ENCODE measurements around the gene SYPL1.
"Not testable (repeated sequence)": the region's sequence is repeated elsewhere in the genome, so short reads cannot be mapped to it uniquely, and the experiment has no call there.

Gene SYPL1

GRCh38 chr7:106112118-106112971 lies at the start of gene SYPL1:
TSS of gene SYPL1 (minus strand) at chr7:106112312. CDS start at chr7:106112208, 104 bp downstream.
- peak; percentile 96 for DNase-seq

- no peak for DNase-seq
These were observed 42.9 kb upstream of the SYPL1 start for GRCh38 chr7:106155027-106155426.

- DNase-seq = peak; percentile 83
These were observed 41.9 kb upstream of the SYPL1 start for GRCh38 chr7:106153891-106154449.

GRCh38 chr7:106152313-106152665 lies 40.2 kb upstream of the SYPL1 start:
- no peak for DNase-seq

GRCh38 chr7:106151459-106152312 lies 39.6 kb upstream of the SYPL1 start:
- no peak for DNase-seq

- no peak for DNase-seq
These were observed 31.7 kb upstream of the SYPL1 start for GRCh38 chr7:106143711-106144337.

GRCh38 chr7:106142136-106142535 lies 30.0 kb upstream of the SYPL1 start:
- no peak for DNase-seq

- DNase-seq = no peak
These were observed 28.5 kb upstream of the SYPL1 start for GRCh38 chr7:106140406-106141173.

GRCh38 chr7:106139265-106140251 lies 27.4 kb upstream of the SYPL1 start:
- DNase-seq = no peak

- DNase-seq = no peak
These were observed 26.7 kb upstream of the SYPL1 start for GRCh38 chr7:106138776-106139175.

- not testable (repeated sequence) for DNase-seq
These were observed 26.1 kb upstream of the SYPL1 start for GRCh38 chr7:106138181-106138580.

GRCh38 chr7:106134241-106134640 lies 22.1 kb upstream of the SYPL1 start:
- DNase-seq = no peak

GRCh38 chr7:106129291-106129690 lies 17.2 kb upstream of the SYPL1 start:
- no peak for DNase-seq

GRCh38 chr7:106128836-106129235 lies 16.7 kb upstream of the SYPL1 start:
- DNase-seq = no peak

GRCh38 chr7:106127984-106128780 lies 16.1 kb upstream of the SYPL1 start:
- DNase-seq = no peak

- no peak for DNase-seq
These were observed 14.2 kb upstream of the SYPL1 start for GRCh38 chr7:106126170-106126938.

- DNase-seq = no peak
These were observed 13.3 kb upstream of the SYPL1 start for GRCh38 chr7:106125417-106125816.

- DNase-seq = no peak
These were observed 12.1 kb upstream of the SYPL1 start for GRCh38 chr7:106124186-106124585.

- no peak for DNase-seq
These were observed 10.6 kb upstream of the SYPL1 start for GRCh38 chr7:106122713-106123112.

Measured in right forelimb (tissue), 1 donor.